ENCODE results near the gene CALN1.

- TF ChIP-seq CTCF (IDR thresholded peaks at IDR 0.05): no peak
- no peak for TF ChIP-seq POLR2AphosphoS5 (IDR thresholded peaks at IDR 0.05)
- no peak for TF ChIP-seq POLR2A (IDR thresholded peaks at IDR 0.05)
Observed at GRCh38 chr7:72123913-72124312, 288.2 kb downstream of the CALN1 start.
